ENCODE measurements around the gene MAN1A2. TPM values are rescaled to one million over a fixed set of nuclear protein-coding genes. Genes with fewer than 3 reads are reported as not detected.

MAN1A2 gene
- total RNA-seq (2022; extraction: Qiagen RNA extraction; ENCODE audit: low read depth), result 5.9 to 12.4 TPM (median 9.1 TPM) in 5 replicates

GRCh38 chr1:117367046-117368025 is at the start of gene MAN1A2:
Gene MAN1A2, plus strand, starts transcription at chr1:117367449. Its CDS starts 735 bp downstream, at chr1:117368184.

Other genes starting within 250 kb of the MAN1A2 start
- 1.1 to 1.5 TPM (median 1.3 TPM) in 5 replicates for gene TRIM45, start 245.7 kb upstream of the MAN1A2 start, total RNA-seq (2022; extraction: Qiagen RNA extraction; ENCODE audit: low read depth)
- 0.06 to 0.17 TPM (median 0.06 TPM) in 3 of 5 replicates, not detected in the others for gene VTCN1, start 156.5 kb upstream of the MAN1A2 start, total RNA-seq (2022; extraction: Qiagen RNA extraction; ENCODE audit: low read depth)
- gene TENT5C, start 238.6 kb downstream of the MAN1A2 start, total RNA-seq (2022; extraction: Qiagen RNA extraction; ENCODE audit: low read depth), result 0.06 to 0.15 TPM (median 0.09 TPM) in 5 replicates

Data from A549 treated with DMSO at 1 μM for 4 hours (cell line).